ENCODE results near the gene HTR2A. TPM values are rescaled to one million over a fixed set of nuclear protein-coding genes. Genes with fewer than 3 reads are reported as not detected.

Gene HTR2A
- total and polyA plus RNA-seq, 2 donors (not counting 3 experiments of a cell fraction or from before 2014, with no cell fraction given), result not detected

- Histone ChIP-seq H3K4me3 (replicated peaks in 1 of 3; ENCODE audit: insufficient read depth in 1 of 3, low read depth in 1 of 3, low read length in 3 of 3) (no peak overlapping the region), H3K36me3 (ENCODE audit: control insufficient read depth in 2 of 2, extremely low read depth in 1 of 2, insufficient read depth in 2 of 2, low read length in 2 of 2) (peaks cover 0 to 28% of the 10 kb centered on the region in 2 experiments), H3K9ac (replicated peaks; ENCODE audit: extremely low read depth, insufficient read depth, low read length) (no peak overlapping the region), H3K4me2 (ENCODE audit: insufficient read depth, low read length) (no peak overlapping the region), H3K9me3 (replicated peaks; ENCODE audit: control insufficient read depth, insufficient read depth, low read length) (no peaks in the 10 kb centered on the region), H2AFZ (ENCODE audit: low read depth, low read length) (no peak overlapping the region), H4K20me1 (replicated peaks; ENCODE audit: control insufficient read depth, extremely low read depth, insufficient read depth, low read length) (no peaks in the 10 kb centered on the region), H3K79me2 (ENCODE audit: control insufficient read depth, insufficient read depth, low read length) (no peaks in the 10 kb centered on the region), H3K9me1 (replicated peaks; ENCODE audit: control insufficient read depth, extremely low read depth, insufficient read depth, low read length) (no peaks in the 10 kb centered on the region), H3K4me1 (ENCODE audit: control insufficient read depth, extremely low read depth, insufficient read depth, low read length) (no peaks in the 10 kb centered on the region), H3K27me3 (ENCODE audit: control insufficient read depth in 2 of 2, insufficient read depth in 2 of 2, low read length in 2 of 2) (no peaks in the 10 kb centered on the region), H3K27ac (ENCODE audit: insufficient read depth, low read depth, low read length) (no peak overlapping the region)
- ChIA-PET POLR2A (no interaction called here), CTCF (no interaction called here)
- FAIRE-seq, result no peak
- no TSS peak for BruUV-seq (replicated peaks)
- TF ChIP-seq MYC (IDR thresholded peaks at IDR 0.05; ENCODE audit: low read depth, low read length), result no peak
- no peak for TF ChIP-seq MAX (IDR thresholded peaks at IDR 0.05; ENCODE audit: insufficient read depth, insufficient read length)
- no peak for TF ChIP-seq JUN (IDR thresholded peaks at IDR 0.05; ENCODE audit: borderline replicate concordance, insufficient read depth, insufficient read length, low read depth)
- TF ChIP-seq FOS (IDR thresholded peaks at IDR 0.05; ENCODE audit: borderline replicate concordance, insufficient read depth, low read length), result no peak
- TF ChIP-seq EZH2 (IDR thresholded peaks at IDR 0.05; ENCODE audit: borderline replicate concordance, low read depth, low read length, severe bottlenecking), result no peak
- no peak for TF ChIP-seq CTCF (IDR thresholded peaks at IDR 0.05; ENCODE audit: extremely low read depth in 1 of 2, insufficient read depth in 1 of 2, low read depth in 1 of 2, low read length in 2 of 2)
- TF ChIP-seq GATA2 (IDR thresholded peaks at IDR 0.05; ENCODE audit: insufficient read depth, insufficient read length, low read depth, low read length), result no peak
- no peak for TF ChIP-seq POLR2A (IDR thresholded peaks at IDR 0.05; ENCODE audit: low read depth, low read length)
- no peak for TF ChIP-seq POLR2AphosphoS5 (IDR thresholded peaks at IDR 0.05; ENCODE audit: insufficient read depth, low read depth, low read length)
- no peak for DNase-seq (ENCODE audit: low read depth, low spot score)
- dilution Hi-C loops (cut with MboI; ENCODE audit: extremely low pct_ligation_motif_present, low sequenced_read_pairs) (no loop called here), intact Hi-C loops (cut with micrococcal nuclease) (no loop called here)
Measured at GRCh38 chr13:46782066-46782465, 114.8 kb downstream of the HTR2A start.

Other genes with a start within 250 kb of the HTR2A start
- gene ESD, start 99.9 kb downstream of the HTR2A start, total RNA-seq, result 76.4 and 81.1 TPM in 2 replicates
- 38.0 and 45.3 TPM in 2 replicates for gene ESD, start 99.9 kb downstream of the HTR2A start, polyA plus RNA-seq